Measurements from ENCODE around the gene LAMA2. TPM values are rescaled to one million over a fixed set of nuclear protein-coding genes. Genes with fewer than 3 reads are reported as not detected.

Gene LAMA2
- total and polyA plus RNA-seq, 10 donors, result 0.83 to 66.6 (median 18.8) TPM

DNA sequence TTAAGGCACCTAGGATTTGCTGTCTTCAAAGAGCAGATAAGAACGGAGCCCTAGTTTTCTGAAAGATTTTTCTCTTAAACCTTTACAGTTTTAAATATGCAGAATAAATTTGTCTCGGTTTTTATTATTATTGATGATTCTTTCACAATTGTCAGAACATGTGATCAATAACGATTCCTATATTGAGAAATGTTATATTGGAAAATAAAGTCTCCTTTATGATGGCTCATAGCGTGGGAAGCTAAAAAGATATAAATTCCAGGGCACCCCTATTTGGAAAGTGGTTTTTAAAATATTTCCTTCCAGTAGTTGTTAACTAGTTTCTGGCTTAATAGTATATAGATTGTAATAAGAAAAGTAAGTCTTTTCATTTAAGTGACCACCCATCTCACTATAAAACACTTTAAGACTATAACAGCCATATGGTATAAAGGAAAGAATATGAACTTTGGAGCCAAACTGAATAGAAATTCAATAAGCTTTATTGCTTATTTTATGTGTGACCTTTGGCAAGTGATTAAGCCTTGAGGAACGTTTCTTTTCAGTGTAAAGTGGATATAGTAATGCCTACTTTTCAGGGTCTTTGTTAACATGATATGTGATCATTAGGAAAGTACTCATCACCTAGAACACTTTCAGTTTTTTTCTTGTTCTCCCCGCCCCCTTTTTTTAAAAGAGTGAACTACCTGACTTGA, 369.6 kb downstream of the LAMA2 start:
- no peak for DNase-seq
- Histone ChIP-seq H3K36me3 (no peaks in the 10 kb centered on the region), H3K4me3 (no peak overlapping the region), H3K27me3 (replicated peaks in 1 of 7) (peaks cover 0 to 18% (median 0%) of the 10 kb centered on the region in 7 donors), H3K4me1 (peaks cover 0 to 7% (median 4%) of the 10 kb centered on the region in 6 donors), H3K9me3 (no peaks in the 10 kb centered on the region), H3K27ac (no peak overlapping the region)
- WGBS, 5 donors, result 50 to 58% (median 55%) methylated on average over 6 of the region's 6 CpGs
- no peak for TF ChIP-seq POLR2AphosphoS5 (IDR thresholded peaks at IDR 0.05)
- TF ChIP-seq, protein P1, sequence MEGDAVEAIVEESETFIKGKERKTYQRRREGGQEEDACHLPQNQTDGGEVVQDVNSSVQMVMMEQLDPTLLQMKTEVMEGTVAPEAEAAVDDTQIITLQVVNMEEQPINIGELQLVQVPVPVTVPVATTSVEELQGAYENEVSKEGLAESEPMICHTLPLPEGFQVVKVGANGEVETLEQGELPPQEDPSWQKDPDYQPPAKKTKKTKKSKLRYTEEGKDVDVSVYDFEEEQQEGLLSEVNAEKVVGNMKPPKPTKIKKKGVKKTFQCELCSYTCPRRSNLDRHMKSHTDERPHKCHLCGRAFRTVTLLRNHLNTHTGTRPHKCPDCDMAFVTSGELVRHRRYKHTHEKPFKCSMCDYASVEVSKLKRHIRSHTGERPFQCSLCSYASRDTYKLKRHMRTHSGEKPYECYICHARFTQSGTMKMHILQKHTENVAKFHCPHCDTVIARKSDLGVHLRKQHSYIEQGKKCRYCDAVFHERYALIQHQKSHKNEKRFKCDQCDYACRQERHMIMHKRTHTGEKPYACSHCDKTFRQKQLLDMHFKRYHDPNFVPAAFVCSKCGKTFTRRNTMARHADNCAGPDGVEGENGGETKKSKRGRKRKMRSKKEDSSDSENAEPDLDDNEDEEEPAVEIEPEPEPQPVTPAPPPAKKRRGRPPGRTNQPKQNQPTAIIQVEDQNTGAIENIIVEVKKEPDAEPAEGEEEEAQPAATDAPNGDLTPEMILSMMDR (IDR thresholded peaks at IDR 0.05 in 8 of 11, conservative IDR thresholded peaks at IDR 0.05 in 3 of 11), result peak in 1 of 11 experiments; percentile 5
- intact Hi-C loops (cut with DNase I; ENCODE audit: low total_unique reads), result no loop called here

DNA sequence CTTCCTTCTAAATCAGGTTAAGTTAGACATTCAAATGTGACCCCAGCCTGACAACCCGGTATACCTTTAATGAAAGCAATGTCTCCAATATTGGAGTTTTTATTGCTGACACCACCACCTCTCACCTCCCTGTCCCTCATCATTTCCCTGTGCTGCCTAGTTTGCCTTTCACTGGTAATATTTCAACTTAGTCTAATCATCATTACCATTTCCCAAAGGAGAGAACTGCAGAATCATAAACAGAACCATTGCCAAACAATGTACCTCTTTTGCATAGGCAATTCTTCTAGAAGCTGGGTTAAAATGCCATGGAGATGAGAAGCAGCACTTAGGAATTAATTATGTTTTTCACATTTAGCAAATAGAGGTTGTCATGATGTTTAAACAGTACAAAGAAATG, 370.3 kb downstream of the LAMA2 start:
- WGBS, 5 donors, result 43 to 85% (median 65%) methylated on average over 1 of the region's 1 CpG
- intact Hi-C loops (cut with DNase I; ENCODE audit: low total_unique reads), result no loop called here
- Histone ChIP-seq H3K27ac (no peak overlapping the region), H3K4me1 (peaks cover 0 to 7% (median 4%) of the 10 kb centered on the region in 6 donors), H3K36me3 (no peaks in the 10 kb centered on the region), H3K9me3 (no peaks in the 10 kb centered on the region), H3K4me3 (no peak overlapping the region), H3K27me3 (replicated peaks in 1 of 7) (peaks cover 0 to 18% (median 0%) of the 10 kb centered on the region in 7 donors)
- no peak for DNase-seq
- TF ChIP-seq, protein P1 (IDR thresholded peaks at IDR 0.05 in 8 of 11, conservative IDR thresholded peaks at IDR 0.05 in 3 of 11), result no peak
- TF ChIP-seq POLR2AphosphoS5 (IDR thresholded peaks at IDR 0.05) (no peak), POLR2A (IDR thresholded peaks at IDR 0.05) (no peak)

DNA sequence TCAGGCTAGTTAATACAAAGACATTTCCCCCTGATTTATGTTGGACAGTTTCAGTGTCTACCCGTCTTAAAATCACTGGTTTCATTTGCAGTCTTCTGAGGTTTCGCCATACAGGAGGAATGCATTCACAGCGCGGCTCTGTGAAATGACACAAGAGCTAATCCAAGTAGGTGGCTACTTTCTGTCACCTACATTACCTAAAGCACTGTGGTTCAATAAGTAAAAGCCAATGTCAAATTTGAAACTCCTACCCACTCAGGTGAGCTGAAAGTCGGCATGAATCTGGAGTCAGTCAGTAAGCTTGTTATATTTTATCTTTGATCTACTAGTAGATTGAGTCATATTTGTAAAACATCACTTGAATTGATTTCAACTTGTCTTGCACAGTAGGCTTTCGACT, 370.8 kb downstream of the LAMA2 start:
- intact Hi-C loops (cut with DNase I; ENCODE audit: low total_unique reads), result no loop called here
- no peak overlapping the region for H3K4me3 ChIP-seq
- H3K27ac ChIP-seq, result no peak overlapping the region
- TF ChIP-seq, protein P1 (IDR thresholded peaks at IDR 0.05 in 8 of 11, conservative IDR thresholded peaks at IDR 0.05 in 3 of 11), result no peak
- no peak for TF ChIP-seq POLR2A (IDR thresholded peaks at IDR 0.05)
- TF ChIP-seq POLR2AphosphoS5 (IDR thresholded peaks at IDR 0.05), result no peak
- no peaks in the 10 kb centered on the region for H3K9me3 ChIP-seq
- no peaks in the 10 kb centered on the region for H3K36me3 ChIP-seq
- DNase-seq, result no peak
- WGBS, 5 donors, result 75 to 83% (median 76%) methylated on average over 6 of the region's 6 CpGs
- H3K27me3 ChIP-seq (replicated peaks in 1 of 7), result peaks cover 0 to 18% (median 0%) of the 10 kb centered on the region in 7 donors
- H3K4me1 ChIP-seq, result peaks cover 0 to 7% (median 4%) of the 10 kb centered on the region in 6 donors

DNA sequence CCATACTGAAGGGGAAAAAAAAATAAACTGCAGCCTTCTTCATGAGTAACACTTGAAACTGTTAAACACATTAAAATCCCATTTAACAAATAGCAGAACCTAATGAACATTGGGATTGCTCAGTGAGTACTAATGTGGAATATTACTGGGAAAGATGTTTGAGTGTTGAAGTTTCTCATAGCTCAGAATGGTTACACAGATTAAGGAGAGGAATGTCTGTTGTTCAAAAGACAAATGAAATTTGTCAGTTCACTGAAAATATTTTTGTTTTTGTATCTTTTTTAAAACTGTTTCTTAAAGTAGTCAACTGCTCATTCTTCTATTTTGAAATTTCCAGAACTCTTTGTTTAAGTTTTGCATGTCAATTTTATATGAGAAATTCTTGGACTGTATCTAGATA, 374.3 kb downstream of the LAMA2 start:
- TF ChIP-seq, protein P1 (IDR thresholded peaks at IDR 0.05 in 8 of 11, conservative IDR thresholded peaks at IDR 0.05 in 3 of 11), result no peak
- no peak for TF ChIP-seq POLR2AphosphoS5 (IDR thresholded peaks at IDR 0.05)
- TF ChIP-seq POLR2A (IDR thresholded peaks at IDR 0.05), result no peak
- intact Hi-C loops (cut with DNase I; ENCODE audit: low total_unique reads), result no loop called here
- Histone ChIP-seq H3K36me3 (no peaks in the 10 kb centered on the region), H3K4me3 (no peak overlapping the region), H3K9me3 (no peaks in the 10 kb centered on the region), H3K4me1 (peaks cover 0 to 1% (median under 1%) of the 10 kb centered on the region in 6 donors), H3K27me3 (replicated peaks in 1 of 7) (peaks cover 0 to 5% (median 0%) of the 10 kb centered on the region in 7 donors), H3K27ac (no peak overlapping the region)
- DNase-seq, result no peak

Measured in spleen (tissue), 11 donors.